AG10803 (cell line): Measurements from ENCODE around the gene ESR2.

Source experiments
- DNase-seq: peaks from one replicate; pipeline ENCODE4 v3.0.0; 2010; ENCODE audit warnings: low read depth
- H3K4me3 ChIP-seq: 2 replicates; pipeline ENCODE4 v1.5.1; 2011; ENCODE audit warnings: mild to moderate bottlenecking, low read length, control low read depth
- CTCF ChIP-seq: conservative IDR thresholded peaks from 2 replicates; pipeline ENCODE4 v1.5.1; 2011; ENCODE audit warnings: mild to moderate bottlenecking, low read length, control low read depth, inconsistent platforms

ESR2 gene

GRCh38 chr14:64074961-64075612 is 219.1 kb downstream of the ESR2 start:
- DNase-seq, result peak; percentile 52
- no peak overlapping the region for H3K4me3 ChIP-seq
- no peak for TF ChIP-seq CTCF

- H3K4me3 ChIP-seq, result no peak overlapping the region
- no peak for TF ChIP-seq CTCF
- DNase-seq, result peak; percentile 29
Measured at GRCh38 chr14:64069634-64070359, 224.4 kb downstream of the ESR2 start.

GRCh38 chr14:64064447-64064846 is 229.7 kb downstream of the ESR2 start:
- H3K4me3 ChIP-seq, result no peak overlapping the region
- DNase-seq, result no peak
- no peak for TF ChIP-seq CTCF

- no peak overlapping the region for H3K4me3 ChIP-seq
- DNase-seq, result no peak
- TF ChIP-seq CTCF, result no peak
Measured at GRCh38 chr14:64062381-64063115, 231.6 kb downstream of the ESR2 start.

- DNase-seq, result no peak
- no peak overlapping the region for H3K4me3 ChIP-seq
- TF ChIP-seq CTCF, result no peak
Measured at GRCh38 chr14:64061706-64062105, 232.5 kb downstream of the ESR2 start.

- TF ChIP-seq CTCF, result no peak
- no peak for DNase-seq
- no peak overlapping the region for H3K4me3 ChIP-seq
Measured at GRCh38 chr14:64061115-64061514, 233.1 kb downstream of the ESR2 start.
